ENCODE data around the gene FARSA. TPM values are rescaled to one million over a fixed set of nuclear protein-coding genes. Genes with fewer than 3 reads are reported as not detected.
A peak's percentile ranks its signal among the peaks of the same experiment; 100 is the strongest.
"Not testable (repeated sequence)": the region's sequence is repeated elsewhere in the genome, so short reads cannot be mapped to it uniquely, and the experiment has no call there.

The FARSA gene
- total RNA-seq, 2 donors from 2014 or later: 54.8 to 65.0 TPM

GRCh38 chr19:12890787-12891552 is 42.5 kb downstream of the FARSA start, which contains the start of gene GCDH:
TSS of gene GCDH (plus strand) at chr19:12891160. CDS start at chr19:12891305, 145 bp downstream.
- WGBS: under 1% methylated on average over 48 of the region's 49 CpGs
- intact Hi-C loops (cut with DNase I): no loop called here
- TF ChIP-seq POLR2AphosphoS5 (IDR thresholded peaks at IDR 0.05) (peak; percentile 98), POLR2A (IDR thresholded peaks at IDR 0.05) (peak; percentile 60), CTCF (IDR thresholded peaks at IDR 0.05) (no peak)

GRCh38 chr19:12890299-12890786 is 43.2 kb downstream of the FARSA start:
- H3K4me3 ChIP-seq; H3K9me3 ChIP-seq; intact Hi-C loops (cut with DNase I); DNase-seq (ENCODE audit: low spot score); H3K4me1 ChIP-seq (replicated peaks); H3K27me3 ChIP-seq (replicated peaks; ENCODE audit: insufficient read depth); H3K36me3 ChIP-seq: not testable (repeated sequence)
- H3K27ac ChIP-seq: peak overlapping the region; percentile 66 to 70
- 25% methylated on average over 10 of the region's 10 CpGs for WGBS

More at GRCh38 chr19:12890787-12891552, 42.5 kb downstream of the FARSA start, which contains the start of gene GCDH:
- DNase-seq (ENCODE audit: low spot score): peak; percentile 99
- Histone ChIP-seq H3K4me3 (peak within 1 kb of the TSS; percentile 79 to 94), H3K9me3 (no peaks in the 10 kb centered on the region), H3K36me3 (peaks cover 0 to under 1% of the 10 kb centered on the region in 2 donors), H3K4me1 (replicated peaks) (peaks cover 6% of the 10 kb centered on the region), H3K27me3 (replicated peaks; ENCODE audit: insufficient read depth) (no peaks in the 10 kb centered on the region), H3K27ac (peak within 1 kb of the TSS; percentile 66 to 70)

- H3K27me3 ChIP-seq (replicated peaks; ENCODE audit: insufficient read depth): no peaks in the 10 kb centered on the region
- peaks cover 6% of the 10 kb centered on the region for H3K4me1 ChIP-seq (replicated peaks)
- no peaks in the 10 kb centered on the region for H3K9me3 ChIP-seq
- no peaks in the 10 kb centered on the region for H3K36me3 ChIP-seq
- TF ChIP-seq POLR2A (IDR thresholded peaks at IDR 0.05) (no peak), CTCF (IDR thresholded peaks at IDR 0.05) (no peak), POLR2AphosphoS5 (IDR thresholded peaks at IDR 0.05) (no peak)
- H3K27ac ChIP-seq: no peak overlapping the region
- no peak overlapping the region for H3K4me3 ChIP-seq
- 74% methylated on average over 5 of the region's 5 CpGs for WGBS
- intact Hi-C loops (cut with DNase I): loop anchor here (10.0 kb wide), 1 partner anchor 47 kb away; the partner anchor contains the start of genes CALR and FARSA
- no peak for DNase-seq (ENCODE audit: low spot score)
Observed at GRCh38 chr19:12888006-12888603, 45.4 kb downstream of the FARSA start.

- 74% methylated on average over 17 of the region's 17 CpGs for WGBS
- Histone ChIP-seq H3K36me3 (no peaks in the 10 kb centered on the region), H3K27me3 (replicated peaks; ENCODE audit: insufficient read depth) (no peaks in the 10 kb centered on the region), H3K4me3 (peak within 1 kb of the TSS in 1 of 2 donors; percentile 41), H3K27ac (peak within 1 kb of the TSS in 1 of 2 donors; percentile 68), H3K9me3 (no peaks in the 10 kb centered on the region), H3K4me1 (replicated peaks) (peaks cover 3% of the 10 kb centered on the region)
- intact Hi-C loops (cut with DNase I): loop anchor here (10.0 kb wide), 1 partner anchor 48 kb away; the partner anchor contains the start of genes CALR and FARSA
- TF ChIP-seq POLR2AphosphoS5 (IDR thresholded peaks at IDR 0.05): no peak
- no peak for TF ChIP-seq CTCF (IDR thresholded peaks at IDR 0.05)
- TF ChIP-seq POLR2A (IDR thresholded peaks at IDR 0.05): no peak
- no peak for DNase-seq (ENCODE audit: low spot score)
Observed at GRCh38 chr19:12886969-12887747, 46.4 kb downstream of the FARSA start, which contains the start of gene KLF1. TSS of gene KLF1 (minus strand) at chr19:12887201. CDS start at chr19:12887140, 61 bp downstream.

GRCh38 chr19:12886651-12886968 is 46.9 kb downstream of the FARSA start:
- Histone ChIP-seq H3K4me3 (no peak overlapping the region), H3K27ac (no peak overlapping the region), H3K27me3 (replicated peaks; ENCODE audit: insufficient read depth) (no peaks in the 10 kb centered on the region), H3K36me3 (no peaks in the 10 kb centered on the region), H3K9me3 (no peaks in the 10 kb centered on the region), H3K4me1 (replicated peaks) (no peaks in the 10 kb centered on the region)
- TF ChIP-seq POLR2AphosphoS5 (IDR thresholded peaks at IDR 0.05) (no peak), POLR2A (IDR thresholded peaks at IDR 0.05) (no peak), CTCF (IDR thresholded peaks at IDR 0.05) (no peak)
- intact Hi-C loops (cut with DNase I): loop anchor here (10.0 kb wide), 1 partner anchor 48 kb away; the partner anchor contains the start of genes CALR and FARSA
- WGBS: 82% methylated on average over 5 of the region's 5 CpGs
- no peak for DNase-seq (ENCODE audit: low spot score)

Measured in prostate gland (tissue), 2 donors.